Endothelial cell of umbilical vein (primary cell): ENCODE measurements around the gene GALNT13. TPM values are rescaled to one million over a fixed set of nuclear protein-coding genes. Genes with fewer than 3 reads are reported as not detected.

Source experiments
- BruUV-seq: library from RNA; stranded (reverse); fragments of 400-500 nt; replicated peaks from 2 replicates; lab custom pipeline; 2021; lab: Mats Ljungman, UMichigan
- CTCF ChIA-PET: fragments of 300-600, 350-600 bp; sonication (Branson Sonifier 250); formaldehyde crosslinking; loops from one replicate; lab custom pipeline; 2021; ENCODE audit warnings: antibody characterized with exemption, inconsistent platforms; lab: Charles Lee
- POLR2A ChIA-PET: fragments of 300-600, 350-600 bp; sonication (Branson Sonifier 250); formaldehyde crosslinking; loops from one replicate; lab custom pipeline; 2021; ENCODE audit warnings: antibody characterized with exemption, inconsistent platforms; lab: Charles Lee
- DNase-seq: peaks from one replicate; pipeline ENCODE4 v3.0.0-alpha.2; 2011; ENCODE audit warnings: low read depth, low spot score
- FAIRE-seq: peaks from 2 replicates; lab custom pipeline; 2011; peaks lifted over from hg19 to GRCh38; lab: Jason Lieb, UNC
- H2AFZ ChIP-seq: 2 replicates; pipeline ENCODE4 v1.6.0; 2012; ENCODE audit warnings: low read depth, low read length, control low read depth, inconsistent platforms
- H3K27ac ChIP-seq: 2 replicates; pipeline ENCODE4 v1.5.1; 2011; ENCODE audit warnings: low read depth, mild to moderate bottlenecking, control low read depth, low read length, moderate library complexity; ENCODE audit not compliant: insufficient read depth
- H3K27me3 ChIP-seq, 2 experiments: 2 replicates each; pipeline versions ENCODE4 v1.6.0 to v1.6.1; 2011; ENCODE audit warnings: low read length in 2 of 2, mixed read lengths in 1 of 2; ENCODE audit not compliant: control insufficient read depth in 2 of 2, insufficient read depth in 2 of 2
- H3K36me3 ChIP-seq, 2 experiments: 2 replicates in 1 of 2; 3 replicates in 1 of 2; pipeline ENCODE4 v1.5.1; 2011; ENCODE audit warnings: low read length in 2 of 2, mild to moderate bottlenecking in 1 of 2, moderate library complexity in 1 of 2; ENCODE audit not compliant: control insufficient read depth in 2 of 2, insufficient read depth in 2 of 2; ENCODE audit errors: extremely low read depth in 1 of 2
- H3K4me1 ChIP-seq: 3 replicates; pipeline ENCODE4 v1.5.1; 2011; ENCODE audit warnings: mild to moderate bottlenecking, low read length; ENCODE audit not compliant: control insufficient read depth, insufficient read depth; ENCODE audit errors: extremely low read depth
- H3K4me2 ChIP-seq: 2 replicates; pipeline ENCODE4 v1.6.1; 2011; ENCODE audit warnings: low read length, control low read depth, mixed read lengths; ENCODE audit not compliant: insufficient read depth
- H3K4me3 ChIP-seq, 3 experiments: fragments of 200-600 bp in 1 of 3; sonication (generic), shearing (Covaris generic) in 1 of 3; replicated peaks in 1 of 3; 2 replicates each; pipeline ENCODE4 v1.5.1; 2011 to 2016; ENCODE audit warnings: control low read depth in 3 of 3, low read length in 3 of 3, mild to moderate bottlenecking in 2 of 3, inconsistent platforms in 1 of 3, low read depth in 1 of 3, moderate library complexity in 1 of 3; ENCODE audit not compliant: insufficient read depth in 1 of 3
- H3K79me2 ChIP-seq: 2 replicates; pipeline ENCODE4 v1.6.0; 2012; ENCODE audit warnings: low read length, inconsistent platforms; ENCODE audit not compliant: control insufficient read depth, insufficient read depth
- H3K9ac ChIP-seq: replicated peaks from 2 replicates; pipeline ENCODE3; 2011; ENCODE audit warnings: low read length, control low read depth; ENCODE audit not compliant: insufficient read depth; ENCODE audit errors: extremely low read depth
- H3K9me1 ChIP-seq: replicated peaks from 3 replicates; pipeline ENCODE4 v1.6.0; 2011; ENCODE audit warnings: mild to moderate bottlenecking, low read length; ENCODE audit not compliant: control insufficient read depth, insufficient read depth; ENCODE audit errors: extremely low read depth
- H3K9me3 ChIP-seq: replicated peaks from 2 replicates; pipeline ENCODE4 v1.5.1; 2012; ENCODE audit warnings: low read length, inconsistent platforms; ENCODE audit not compliant: control insufficient read depth, insufficient read depth
- H4K20me1 ChIP-seq: replicated peaks from 2 replicates; pipeline ENCODE3; 2011; ENCODE audit warnings: mild to moderate bottlenecking, low read length; ENCODE audit not compliant: control insufficient read depth, insufficient read depth; ENCODE audit errors: extremely low read depth
- CTCF ChIP-seq, 2 donors: IDR thresholded peaks; 1 replicate in 1 of 2; 2 replicates in 1 of 2; pipeline ENCODE4 v1.5.1; 2011; ENCODE audit warnings: low read length in 2 of 2, mild to moderate bottlenecking in 2 of 2, moderate library complexity in 2 of 2, control low read depth in 1 of 2, inconsistent platforms in 1 of 2, low read depth in 1 of 2; ENCODE audit not compliant: insufficient read depth in 1 of 2; ENCODE audit errors: extremely low read depth in 1 of 2
- EZH2 ChIP-seq: IDR thresholded peaks from 2 replicates; pipeline ENCODE4 v1.6.1; 2012; ENCODE audit warnings: borderline replicate concordance, low read depth, mild to moderate bottlenecking, moderate library complexity, low read length, inconsistent platforms; ENCODE audit not compliant: severe bottlenecking
- FOS ChIP-seq: IDR thresholded peaks from 2 replicates; pipeline ENCODE4 v1.6.1; 2011; ENCODE audit warnings: mild to moderate bottlenecking, low read length, moderate library complexity, borderline replicate concordance; ENCODE audit not compliant: insufficient read depth
- GATA2 ChIP-seq: IDR thresholded peaks from 2 replicates; pipeline ENCODE4 v1.7.0; 2011; ENCODE audit warnings: low read depth, mild to moderate bottlenecking, moderate library complexity, mixed read lengths, low read length; ENCODE audit not compliant: insufficient read length, insufficient read depth
- JUN ChIP-seq: IDR thresholded peaks from 2 replicates; pipeline ENCODE4 v1.6.1; 2011; ENCODE audit warnings: borderline replicate concordance, low read depth; ENCODE audit not compliant: insufficient read length, insufficient read depth
- MAX ChIP-seq: IDR thresholded peaks from 2 replicates; pipeline ENCODE4 v1.6.1; 2011; ENCODE audit not compliant: insufficient read depth, insufficient read length
- MYC ChIP-seq: IDR thresholded peaks from one replicate; pipeline ENCODE4 v1.6.1; 2011; ENCODE audit warnings: mild to moderate bottlenecking, low read depth, low read length
- POLR2A ChIP-seq: IDR thresholded peaks from 2 replicates; pipeline ENCODE4 v1.6.1; 2012; ENCODE audit warnings: low read depth, mild to moderate bottlenecking, control low read depth, low read length
- POLR2AphosphoS5 ChIP-seq: IDR thresholded peaks from 2 replicates; pipeline ENCODE4 v1.6.1; 2012; ENCODE audit warnings: low read depth, mild to moderate bottlenecking, control low read depth, low read length, moderate library complexity; ENCODE audit not compliant: insufficient read depth
- dilution Hi-C: fragments of 300-500 bp; cut with MboI; formaldehyde crosslinking; loops from one replicate; pipeline ENCODE4 v1.15.0; 2019; ENCODE audit warnings: low sequenced_read_pairs; ENCODE audit not compliant: extremely low pct_ligation_motif_present
- intact Hi-C: fragments of 100-400 bp; cut with micrococcal nuclease; formaldehyde crosslinking; loops from one replicate; pipeline ENCODE4 v1.10.0; 2022
- polyA plus RNA-seq, 4 experiments: library from polyadenylated mRNA; depleted of rRNA in 3 of 4; stranded (reverse) in 3 of 4; unstranded in 1 of 4; fragments of >200 nt; gene quantifications; 2 replicates each; pipeline versions ENCODE4 v1.2.1 to v1.2.3, GENCODE V29; 2011 to 2012; ENCODE audit warnings: missing spikeins in 1 of 4
- total RNA-seq: library from RNA; stranded (reverse); gene quantifications from 2 replicates; pipeline ENCODE4 v1.2.3, GENCODE V29; 2021

The GALNT13 gene
- total and polyA plus RNA-seq, 2 donors (not counting 3 experiments of a cell fraction or from before 2014, with no cell fraction given), result 0.06 TPM; not detected in 1

- DNase-seq (no peak), FAIRE-seq (no peak)
- TF ChIP-seq MYC (no peak), JUN (no peak), EZH2 (no peak), POLR2A (no peak), MAX (no peak), GATA2 (no peak), CTCF (IDR thresholded peaks at IDR 0.05; ENCODE audit: extremely low read depth in 1 of 2, insufficient read depth in 1 of 2, low read depth in 1 of 2, low read length in 2 of 2) (no peak), FOS (no peak), POLR2AphosphoS5 (no peak)
- POLR2A ChIA-PET, result no interaction called here
- Histone ChIP-seq H3K79me2 (no peaks in the 10 kb centered on the region), H3K27ac (no peak overlapping the region), H3K27me3 (no peaks in the 10 kb centered on the region), H2AFZ (no peak overlapping the region), H3K36me3 (no peaks in the 10 kb centered on the region), H3K4me3 (no peak overlapping the region), H4K20me1 (no peaks in the 10 kb centered on the region), H3K9ac (no peak overlapping the region), H3K9me1 (no peaks in the 10 kb centered on the region), H3K4me1 (no peaks in the 10 kb centered on the region), H3K9me3 (no peaks in the 10 kb centered on the region), H3K4me2 (no peak overlapping the region)
- CTCF ChIA-PET, result no interaction called here
- BruUV-seq, result no TSS peak
- intact Hi-C loops (no loop called here), dilution Hi-C loops (no loop called here)
Measured at GRCh38 chr2:154437104-154437503, 565.4 kb downstream of the GALNT13 start.
